Eye (tissue), 1 donor: ENCODE data around the gene KLHL21.

Experiments used
- DNase-seq: peaks from one replicate; pipeline ENCODE4 v3.0.0-alpha.2; 2015

KLHL21 gene

GRCh38 chr1:6546326-6546725 lies 56.3 kb downstream of the KLHL21 start:
- DNase-seq = no peak

- DNase-seq = no peak
Measured at GRCh38 chr1:6545276-6546112, 57.2 kb downstream of the KLHL21 start.

- no peak for DNase-seq
Measured at GRCh38 chr1:6544831-6545230, 57.8 kb downstream of the KLHL21 start.
